Stimulated activated CD8-positive, alpha-beta memory T cell treated with anti-CD3 and anti-CD28 coated beads, Interleukin-15, amount 100 ng/mL, for 4 hours (primary cell): ENCODE data around the gene FIZ1.
A peak's percentile ranks its signal among the peaks of the same experiment; 100 is the strongest.
"Not testable (repeated sequence)": the region's sequence is repeated elsewhere in the genome, so short reads cannot be mapped to it uniquely, and the experiment has no call there.

ENCODE experiments used
- DNase-seq, 2 donors: peaks; one replicate each; pipeline ENCODE4 v3.0.0-alpha.2; 2020; ENCODE audit warnings: low read depth in 2 of 2

The FIZ1 gene

GRCh38 chr19:55594996-55595545, 4.2 kb downstream of the FIZ1 start:
- no peak for DNase-seq

GRCh38 chr19:55593096-55593772, 6.1 kb downstream of the FIZ1 start:
- no peak for DNase-seq

- DNase-seq: no peak
These were observed 6.8 kb downstream of the FIZ1 start for GRCh38 chr19:55592391-55593090.

DNA sequence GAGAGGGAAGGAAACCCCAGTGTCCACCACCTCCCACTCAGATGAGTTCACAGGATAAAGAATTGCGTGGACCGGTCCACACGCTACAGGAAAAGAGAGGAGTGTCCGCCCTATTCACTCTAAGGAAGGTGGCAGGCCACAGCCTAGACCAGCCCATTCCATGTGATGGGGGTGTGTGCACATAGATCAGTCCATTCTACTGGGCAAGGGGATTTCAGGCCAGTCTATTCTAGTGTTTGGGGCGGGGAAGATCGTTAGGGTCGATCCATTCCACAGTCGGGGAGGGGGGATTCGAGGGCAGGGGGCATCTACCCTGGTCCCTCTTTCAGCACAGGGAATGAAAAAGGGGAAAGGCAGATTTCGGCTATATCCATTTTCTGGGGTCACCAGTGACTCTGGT, 7.8 kb downstream of the FIZ1 start:
- no peak for DNase-seq

DNA sequence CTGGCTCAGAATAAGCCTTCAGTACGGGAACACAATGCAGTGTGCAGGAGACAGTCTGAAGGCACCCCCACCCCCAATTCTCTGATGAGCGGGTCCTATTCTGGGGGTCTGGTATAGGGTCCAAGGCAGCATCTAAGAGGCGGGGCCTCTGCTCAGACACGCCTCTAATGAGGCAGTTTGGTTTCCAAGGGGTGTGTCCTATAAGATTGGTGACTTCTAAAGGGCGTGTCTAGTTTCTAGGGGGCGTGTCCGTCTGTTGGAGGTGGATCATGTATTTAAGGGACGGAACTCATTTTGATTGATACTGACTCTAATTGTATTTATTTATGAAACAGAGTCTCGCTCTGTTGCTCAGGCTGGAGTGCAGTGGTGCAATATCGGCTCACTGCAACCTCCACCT, 8.7 kb downstream of the FIZ1 start:
- DNase-seq: no peak

DNA sequence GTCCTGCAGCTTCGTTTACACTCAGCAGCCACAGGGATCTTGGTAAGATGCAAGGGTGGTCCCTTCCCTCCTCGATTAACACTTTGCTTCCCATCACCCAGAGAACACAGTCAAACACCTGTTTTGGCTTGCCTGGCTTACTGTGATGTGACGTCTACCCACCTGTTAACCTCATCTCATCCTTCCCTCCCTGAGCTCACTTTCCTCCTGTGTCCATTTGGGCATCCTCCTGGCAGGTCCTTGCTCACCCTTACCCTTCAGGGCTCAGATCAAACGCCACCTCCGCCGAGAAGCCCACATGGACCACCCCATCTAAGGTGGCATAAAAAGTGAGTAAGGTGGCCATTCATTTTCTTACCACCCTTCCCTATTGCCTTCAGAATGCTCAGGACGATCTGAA, 9.2 kb downstream of the FIZ1 start:
- no peak for DNase-seq

- no peak for DNase-seq
These were observed 10.6 kb downstream of the FIZ1 start for GRCh38 chr19:55588738-55589137.

DNA sequence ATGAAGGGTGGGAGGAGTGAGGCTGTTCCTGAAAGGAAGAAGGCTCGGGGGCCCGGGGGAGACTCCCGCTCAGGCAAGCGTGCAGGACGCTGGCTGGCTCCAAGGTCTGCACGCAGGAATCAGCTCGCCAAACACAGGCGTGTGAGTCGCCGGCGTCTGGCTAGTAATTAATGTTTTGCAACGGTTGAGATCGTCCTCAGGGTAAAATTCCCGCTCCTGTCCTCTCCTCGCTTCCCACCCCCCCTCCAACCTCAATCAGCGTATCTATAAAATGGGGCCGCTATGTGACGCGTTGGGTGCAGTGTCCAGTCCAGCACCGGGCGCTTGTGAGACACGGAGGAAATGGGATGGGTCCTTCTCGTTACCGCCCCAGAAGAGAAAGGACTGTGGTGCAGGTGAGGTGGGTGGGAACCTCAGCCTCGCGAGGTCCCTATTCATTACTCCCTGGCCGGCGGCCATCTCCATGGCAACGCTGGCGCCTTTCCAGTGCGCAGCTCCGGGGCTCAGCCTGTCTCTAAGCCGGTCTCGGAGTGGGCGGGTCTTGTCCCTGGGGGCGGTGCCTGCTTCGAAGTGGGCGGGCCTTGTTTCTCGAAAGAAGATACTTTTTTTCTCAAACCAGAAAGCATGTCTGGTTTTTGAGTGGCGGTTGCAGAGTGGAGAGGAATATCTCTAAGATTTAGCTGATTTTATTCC, 12.2 kb downstream of the FIZ1 start:
- peak; percentile 70 to 84 for DNase-seq

DNA sequence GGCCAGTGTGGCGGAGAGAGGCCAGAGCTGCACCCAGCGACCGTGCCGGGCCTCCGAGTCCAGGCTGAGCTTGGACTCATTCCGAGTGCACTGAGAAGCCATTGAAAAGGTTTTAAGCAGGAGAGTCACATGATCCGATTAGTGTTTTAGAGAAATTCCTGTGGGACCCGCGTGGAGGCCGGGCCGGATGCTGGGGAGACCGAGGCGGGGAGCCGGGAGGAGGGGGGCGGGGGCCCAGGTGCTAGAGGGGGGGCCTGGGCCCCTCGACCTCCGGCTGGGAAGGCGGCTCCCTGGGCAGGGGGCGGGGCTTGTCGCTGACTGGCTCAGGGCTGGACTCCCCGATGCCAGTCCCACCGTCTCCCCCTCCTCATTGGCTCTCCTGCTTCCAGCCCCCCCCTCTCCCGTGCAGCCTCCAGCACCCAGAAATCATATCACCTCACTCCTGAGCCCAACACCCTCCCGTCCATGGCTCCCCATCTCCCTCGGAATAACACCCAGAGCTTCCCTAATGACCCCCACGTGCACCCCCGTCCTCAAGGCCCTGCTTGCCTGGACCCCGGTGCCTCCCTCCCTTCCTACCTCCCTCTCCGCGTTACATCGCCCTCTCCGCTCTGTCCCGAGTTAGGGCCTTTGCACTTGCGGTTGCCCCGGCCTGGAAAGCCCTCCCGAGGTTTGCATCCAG, 13.5 kb downstream of the FIZ1 start:
- no peak for DNase-seq

- DNase-seq: no peak
These were observed 14.4 kb downstream of the FIZ1 start for GRCh38 chr19:55584871-55585270.

- not testable (repeated sequence) for DNase-seq
These were observed 15.4 kb downstream of the FIZ1 start for GRCh38 chr19:55583897-55584296.

DNA sequence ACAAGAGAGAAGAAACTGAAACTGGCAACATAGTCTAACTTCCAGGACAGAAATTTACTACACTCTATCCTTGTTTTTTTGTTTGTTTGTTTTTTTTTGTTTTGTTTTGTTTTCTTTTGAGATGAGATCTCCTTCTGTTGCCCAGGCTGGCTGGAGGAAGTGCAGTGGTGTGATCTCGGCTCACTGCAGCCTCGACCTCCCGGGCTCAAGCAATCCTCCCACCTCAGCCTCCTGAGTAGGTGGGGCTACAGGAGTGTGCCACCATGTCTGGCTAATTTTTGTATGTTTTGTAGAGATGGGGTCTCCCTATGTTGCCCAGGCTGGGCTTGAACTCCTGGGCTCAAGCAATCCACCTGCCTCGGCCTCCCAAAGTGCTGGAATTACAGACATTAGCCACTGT, 17.0 kb downstream of the FIZ1 start:
- not testable (repeated sequence) for DNase-seq

DNA sequence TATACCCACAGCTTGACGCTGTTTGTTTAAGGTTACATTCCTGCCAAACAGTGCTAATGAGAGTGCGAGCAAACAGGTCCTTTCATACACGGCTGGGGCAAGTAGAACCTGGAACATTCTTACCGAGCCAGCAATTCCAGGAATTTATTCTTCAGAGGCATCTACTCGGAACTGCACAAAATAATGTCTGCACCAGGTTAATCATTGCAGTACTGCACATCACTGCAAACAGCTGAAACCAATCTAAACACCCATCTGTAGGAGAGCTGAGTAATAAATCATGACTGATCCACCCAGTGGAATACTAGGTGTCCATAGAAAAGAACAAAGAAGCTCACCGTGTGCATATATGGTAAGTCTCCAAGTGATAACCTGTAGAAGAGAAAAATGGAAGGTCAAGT, 17.5 kb downstream of the FIZ1 start:
- DNase-seq: no peak

- no peak for DNase-seq
These were observed 18.0 kb downstream of the FIZ1 start for GRCh38 chr19:55581145-55581822.

GRCh38 chr19:55580628-55581144, 18.6 kb downstream of the FIZ1 start, which contains the start of gene ZNF579:
Gene ZNF579 (minus strand): TSS chr19:55580848. CDS start chr19:55579639, 1,209 bp downstream.
- peak; percentile 48 to 53 for DNase-seq

GRCh38 chr19:55579766-55580621, 19.3 kb downstream of the FIZ1 start:
- DNase-seq: no peak

DNA sequence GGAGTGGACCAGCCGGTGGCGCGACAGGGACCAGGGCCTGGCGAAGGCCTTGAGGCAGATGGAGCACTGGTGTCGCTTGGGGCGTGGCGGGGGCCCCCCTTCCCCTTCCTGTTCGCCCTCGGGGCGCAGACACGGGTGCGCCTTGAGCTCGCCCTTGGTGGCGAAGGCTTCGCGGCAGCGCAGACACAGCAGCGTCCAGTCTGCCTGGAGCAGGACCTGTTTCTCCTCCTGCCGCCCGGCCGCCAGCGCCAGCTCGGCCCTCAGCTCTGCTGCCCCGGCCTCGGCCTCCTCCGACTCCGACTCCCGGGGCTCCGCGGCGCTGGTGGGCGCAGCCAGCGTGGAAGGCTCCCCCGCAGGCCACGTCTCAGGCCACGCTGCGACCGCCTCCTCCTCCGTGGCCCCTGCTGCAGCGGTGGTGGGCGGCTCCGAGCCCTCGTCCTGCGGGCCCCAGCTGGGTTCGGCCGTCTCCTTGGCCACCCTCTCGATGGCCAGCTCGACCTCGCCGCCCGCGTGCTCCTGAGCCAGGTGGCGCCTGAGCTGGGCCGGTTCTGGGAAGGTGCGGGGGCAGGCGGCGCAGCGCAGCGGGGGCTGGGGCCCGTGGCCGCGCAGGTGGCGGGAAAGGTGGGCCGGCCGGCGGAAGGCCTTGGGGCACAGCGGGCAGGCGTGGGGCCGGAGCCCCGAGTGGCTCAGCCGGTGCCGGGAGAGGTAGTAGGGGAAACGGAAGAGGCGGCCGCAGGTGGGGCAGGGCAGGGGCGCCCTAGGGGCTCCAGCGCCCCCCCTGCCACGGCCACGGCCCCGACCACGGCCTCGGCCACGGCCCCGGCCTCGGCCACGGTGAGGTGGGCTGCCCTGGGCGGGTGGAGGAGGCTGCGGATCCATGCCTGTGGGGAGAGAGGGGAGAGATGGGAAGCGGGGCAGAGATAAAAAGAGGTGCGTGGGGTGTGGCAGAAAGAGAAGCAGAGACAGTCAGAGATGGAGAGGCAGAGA, 20.3 kb downstream of the FIZ1 start:
- no peak for DNase-seq

GRCh38 chr19:55578031-55578760, 21.1 kb downstream of the FIZ1 start:
- no peak for DNase-seq
